K562 (cell line): ENCODE data around the gene NRXN2. TPM values are rescaled to one million over a fixed set of nuclear protein-coding genes. Genes with fewer than 3 reads are reported as not detected.
A peak's percentile ranks its signal among the peaks of the same experiment; 100 is the strongest.

ENCODE experiments used
- BACH1 ChIP-seq: fragments of 200-800 bp; sonication (Bioruptor generic); IDR thresholded peaks from 2 replicates; pipeline ENCODE4 v1.6.1; 2016; ENCODE audit warnings: missing genetic modification characterization, missing compliant biosample characterization
- E2F5 ChIP-seq: sonication (generic); formaldehyde crosslinking; IDR thresholded peaks from 2 replicates; pipeline ENCODE4 v1.8.0; 2022; ENCODE audit warnings: mild to moderate bottlenecking, missing genetic modification reagents
- GTF2E2 ChIP-seq: fragments of 200-800 bp; sonication (Bioruptor generic); IDR thresholded peaks from 2 replicates; pipeline ENCODE4 v1.6.1; 2016; ENCODE audit warnings: missing genetic modification characterization, missing compliant biosample characterization
- HDAC3 ChIP-seq: fragments of 450-650 bp; IDR thresholded peaks from 2 replicates; pipeline ENCODE4 v1.6.1; 2018; ENCODE audit warnings: borderline replicate concordance, mild to moderate bottlenecking, moderate library complexity; ENCODE audit not compliant: partially characterized antibody
- IRF1 ChIP-seq: sonication (generic); formaldehyde crosslinking; IDR thresholded peaks from 2 replicates; pipeline ENCODE4 v1.8.0; 2022; ENCODE audit warnings: missing genetic modification reagents, mild to moderate bottlenecking, borderline replicate concordance
- KLF10 ChIP-seq: fragments of 250-450 bp; sonication (Bioruptor Pico); IDR thresholded peaks from 2 replicates; pipeline ENCODE4 v1.6.1; 2021; ENCODE audit warnings: matching md5 sums
- MTA2 ChIP-seq: fragments of 450-650 bp; IDR thresholded peaks from 2 replicates; pipeline ENCODE4 v1.6.1; 2016; ENCODE audit warnings: low read depth
- OTX1 ChIP-seq: fragments of 450-650 bp; formaldehyde crosslinking; IDR thresholded peaks from 2 replicates; pipeline ENCODE4 v1.4.0; 2022; ENCODE audit warnings: mild to moderate bottlenecking
- RERE ChIP-seq: sonication (generic); formaldehyde crosslinking; IDR thresholded peaks from 2 replicates; pipeline ENCODE4 v1.8.0; 2023; ENCODE audit warnings: missing genetic modification reagents, mild to moderate bottlenecking, borderline replicate concordance
- RNF219 ChIP-seq: fragments of 250-450 bp; sonication (Bioruptor Pico); IDR thresholded peaks from 2 replicates; pipeline ENCODE4 v1.5.0; 2022; ENCODE audit warnings: mild to moderate bottlenecking
- TFAM ChIP-seq: fragments of 250-450 bp; sonication (Bioruptor Pico); conservative IDR thresholded peaks from 2 replicates; pipeline ENCODE4 v1.5.0; 2021; ENCODE audit warnings: mild to moderate bottlenecking, moderate library complexity
- THRA ChIP-seq: fragments of 450-650 bp; IDR thresholded peaks from 2 replicates; pipeline ENCODE4 v1.6.1; 2017; ENCODE audit warnings: mild to moderate bottlenecking, moderate library complexity
- XRCC5 ChIP-seq: fragments of 200-400 bp; formaldehyde crosslinking; IDR thresholded peaks from 2 replicates; pipeline ENCODE4 v1.6.1; 2017; ENCODE audit warnings: low read depth, mild to moderate bottlenecking, low read length
- ZC3H8 ChIP-seq: fragments of 450-650 bp; IDR thresholded peaks from 2 replicates; pipeline ENCODE4 v1.6.1; 2017
- ZNF124 ChIP-seq: sonication (generic); formaldehyde crosslinking; IDR thresholded peaks from 2 replicates; pipeline ENCODE4 v1.8.1; 2022; ENCODE audit warnings: missing genetic modification reagents
- ZNF212 ChIP-seq: fragments of 450-650 bp; formaldehyde crosslinking; IDR thresholded peaks from 2 replicates; pipeline ENCODE4 v1.4.0; 2020; ENCODE audit warnings: mild to moderate bottlenecking
- ZNF57 ChIP-seq: fragments of 450-650 bp; formaldehyde crosslinking; IDR thresholded peaks from 2 replicates; pipeline ENCODE4 v1.4.0; 2020; ENCODE audit warnings: mild to moderate bottlenecking, moderate library complexity
- ZNF830 ChIP-seq: fragments of 250-450 bp; sonication (Bioruptor Pico); IDR thresholded peaks from 2 replicates; pipeline ENCODE4 v1.5.0; 2021; ENCODE audit warnings: mild to moderate bottlenecking
- polyA plus RNA-seq, 8 experiments: library from polyadenylated mRNA; depleted of rRNA in 4 of 8; stranded (reverse) in 5 of 8; unstranded in 3 of 8; fragments of >200 nt; fragmentation: Nextera tagmentation in 2 of 8; fragmentation: Illumina TruSeq in 1 of 8; extraction: Ambion mirVana in 2 of 8; extraction: Trizol in 1 of 8; gene quantifications; 2 replicates each; pipeline versions ENCODE4 v1.2.1 to v1.2.3, GENCODE V29; 2011 to 2014; ENCODE audit warnings: inconsistent platforms in 1 of 8, missing spikeins in 1 of 8
- total RNA-seq, 7 experiments: library from RNA; depleted of rRNA in 6 of 7; stranded (reverse); fragments of >200 nt in 6 of 7; fragmentation: Illumina TruSeq in 2 of 7; extraction: Trizol in 2 of 7; gene quantifications; 2 replicates each; pipeline versions ENCODE4 v1.2.1 to v1.2.3, GENCODE V29; 2011 to 2021; ENCODE audit warnings: low replicate concordance in 1 of 7

NRXN2 gene
- total and polyA plus RNA-seq, 9 of the 15 experiments (the other 6 are each of a cell fraction or from before 2014, with no cell fraction given) = 0.07 to 0.47 (median 0.15) TPM; not detected in 4

- TF ChIP-seq RNF219 = no peak
- TF ChIP-seq ZNF124 (CRISPR knock-in tag) = no peak
- TF ChIP-seq XRCC5 = no peak
- TF ChIP-seq MTA2 = no peak
- TF ChIP-seq OTX1 (CRISPR knock-in tag) = no peak
- no peak for TF ChIP-seq HDAC3
- peak; percentile 11; the same call in 1 of the 2 replicates for TF ChIP-seq GTF2E2
- no peak for TF ChIP-seq ZNF830 (CRISPR knock-in tag)
- no peak for TF ChIP-seq KLF10 (CRISPR knock-in tag)
- TF ChIP-seq BACH1 = no peak
- TF ChIP-seq ZC3H8 = no peak
- TF ChIP-seq RERE (CRISPR knock-in tag) = no peak
- TF ChIP-seq IRF1 = no peak
- no peak for TF ChIP-seq ZNF212 (CRISPR knock-in tag)
- TF ChIP-seq ZNF57 (CRISPR knock-in tag) = no peak
- TF ChIP-seq THRA = no peak
- TF ChIP-seq E2F5 (CRISPR knock-in tag) = no peak
- no peak for TF ChIP-seq TFAM (CRISPR knock-in tag)
Measured at GRCh38 chr11:64745521-64746328, 22.7 kb upstream of the NRXN2 start (continued).
